ENCODE results near the gene RAVER2.

DNA sequence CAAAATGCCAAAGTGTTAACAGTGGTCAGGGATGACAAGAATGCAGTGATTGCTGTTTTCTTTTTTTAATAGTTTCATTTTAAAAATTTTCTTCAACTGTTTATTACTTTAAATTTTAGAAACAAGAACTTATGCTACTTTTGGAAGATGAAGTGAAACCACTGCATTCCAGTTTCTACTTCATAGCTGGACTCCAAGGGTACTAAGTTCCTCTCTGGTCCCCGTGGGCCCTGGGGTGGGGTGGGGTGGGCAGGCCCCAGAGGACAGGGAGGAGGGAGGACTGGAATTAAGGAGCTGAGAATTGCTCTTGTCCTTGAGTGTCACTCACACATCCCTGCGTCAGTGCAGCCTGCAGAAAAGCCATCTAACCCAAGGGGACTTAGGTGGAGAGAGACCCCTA, 97.3 kb downstream of the RAVER2 start:
- TF ChIP-seq, protein P1, sequence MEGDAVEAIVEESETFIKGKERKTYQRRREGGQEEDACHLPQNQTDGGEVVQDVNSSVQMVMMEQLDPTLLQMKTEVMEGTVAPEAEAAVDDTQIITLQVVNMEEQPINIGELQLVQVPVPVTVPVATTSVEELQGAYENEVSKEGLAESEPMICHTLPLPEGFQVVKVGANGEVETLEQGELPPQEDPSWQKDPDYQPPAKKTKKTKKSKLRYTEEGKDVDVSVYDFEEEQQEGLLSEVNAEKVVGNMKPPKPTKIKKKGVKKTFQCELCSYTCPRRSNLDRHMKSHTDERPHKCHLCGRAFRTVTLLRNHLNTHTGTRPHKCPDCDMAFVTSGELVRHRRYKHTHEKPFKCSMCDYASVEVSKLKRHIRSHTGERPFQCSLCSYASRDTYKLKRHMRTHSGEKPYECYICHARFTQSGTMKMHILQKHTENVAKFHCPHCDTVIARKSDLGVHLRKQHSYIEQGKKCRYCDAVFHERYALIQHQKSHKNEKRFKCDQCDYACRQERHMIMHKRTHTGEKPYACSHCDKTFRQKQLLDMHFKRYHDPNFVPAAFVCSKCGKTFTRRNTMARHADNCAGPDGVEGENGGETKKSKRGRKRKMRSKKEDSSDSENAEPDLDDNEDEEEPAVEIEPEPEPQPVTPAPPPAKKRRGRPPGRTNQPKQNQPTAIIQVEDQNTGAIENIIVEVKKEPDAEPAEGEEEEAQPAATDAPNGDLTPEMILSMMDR (IDR thresholded peaks at IDR 0.05; ENCODE audit: extremely low read depth in 1 of 2, insufficient read depth in 1 of 2, low read depth in 1 of 2, low read length in 2 of 2): no peak
- TF ChIP-seq, protein P2, sequence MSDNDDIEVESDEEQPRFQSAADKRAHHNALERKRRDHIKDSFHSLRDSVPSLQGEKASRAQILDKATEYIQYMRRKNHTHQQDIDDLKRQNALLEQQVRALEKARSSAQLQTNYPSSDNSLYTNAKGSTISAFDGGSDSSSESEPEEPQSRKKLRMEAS (IDR thresholded peaks at IDR 0.05; ENCODE audit: insufficient read depth, insufficient read length): no peak
- TF ChIP-seq POLR2A (IDR thresholded peaks at IDR 0.05; ENCODE audit: low read depth, low read length): no peak
- TF ChIP-seq FOS (IDR thresholded peaks at IDR 0.05; ENCODE audit: borderline replicate concordance, insufficient read depth, low read length): no peak
- TF ChIP-seq EZH2 (IDR thresholded peaks at IDR 0.05; ENCODE audit: borderline replicate concordance, low read depth, low read length, severe bottlenecking): no peak
